UCSD-AML1 (cell line): ENCODE data around the gene UCK1.

Experiments used
- DNase-seq: peaks from one replicate; lab custom pipeline; 2025; ENCODE audit not compliant: unreplicated experiment; lab: John Stamatoyannopoulos, UW

Gene UCK1

DNA sequence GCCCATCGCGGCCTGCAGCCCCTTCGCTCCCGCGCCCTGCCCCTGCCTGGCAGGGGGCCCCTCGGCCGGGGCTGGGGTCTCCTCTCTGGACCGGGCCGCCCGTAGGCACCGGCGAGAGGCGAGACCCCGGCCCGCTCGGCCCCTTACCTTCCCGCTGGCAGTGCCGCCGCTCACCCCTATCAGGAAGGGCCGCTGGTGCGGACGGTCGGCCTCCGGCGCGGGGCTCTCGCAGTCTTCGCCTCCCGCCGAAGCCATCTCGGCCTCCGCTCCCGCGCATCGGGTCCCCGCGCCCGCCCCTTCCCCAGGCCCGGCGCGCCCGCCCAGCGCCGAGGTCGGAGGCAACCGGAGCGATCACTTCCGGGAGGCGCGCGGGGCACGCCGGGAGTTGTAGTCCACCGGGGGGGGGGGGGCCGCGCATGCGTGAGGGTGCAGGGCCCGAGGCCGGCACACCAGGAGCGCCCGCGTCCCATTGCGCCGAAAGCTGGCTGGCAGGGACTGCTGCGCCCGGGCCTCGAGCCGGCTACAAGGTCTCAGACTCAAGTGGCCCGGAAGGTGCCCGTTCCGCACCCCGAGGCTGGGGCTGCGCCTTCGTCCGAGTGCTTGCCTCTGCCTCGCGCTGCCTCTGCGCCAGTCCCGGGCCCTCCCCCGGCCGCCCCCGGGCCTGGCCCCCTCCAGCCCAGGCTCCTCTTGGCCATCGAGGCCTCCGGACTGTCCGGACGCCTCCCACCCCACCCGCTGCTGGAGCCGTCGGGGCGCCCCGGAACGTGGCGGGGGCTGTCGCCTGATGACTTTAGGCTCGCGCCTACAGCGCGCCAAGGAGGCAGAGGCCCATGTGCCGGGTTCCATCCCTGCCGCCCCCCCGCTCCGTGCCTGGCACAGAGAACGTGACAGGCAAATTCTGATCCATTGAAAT is at the start of gene UCK1:
UCK1 (minus strand) TSS at position 344 of the 913 bp plus-strand sequence; CDS start at position 255, 89 bp downstream.
- DNase-seq = peak; percentile 87

GRCh38 chr9:131580358-131580757 is 49.3 kb upstream of the UCK1 start:
- no peak for DNase-seq

DNA sequence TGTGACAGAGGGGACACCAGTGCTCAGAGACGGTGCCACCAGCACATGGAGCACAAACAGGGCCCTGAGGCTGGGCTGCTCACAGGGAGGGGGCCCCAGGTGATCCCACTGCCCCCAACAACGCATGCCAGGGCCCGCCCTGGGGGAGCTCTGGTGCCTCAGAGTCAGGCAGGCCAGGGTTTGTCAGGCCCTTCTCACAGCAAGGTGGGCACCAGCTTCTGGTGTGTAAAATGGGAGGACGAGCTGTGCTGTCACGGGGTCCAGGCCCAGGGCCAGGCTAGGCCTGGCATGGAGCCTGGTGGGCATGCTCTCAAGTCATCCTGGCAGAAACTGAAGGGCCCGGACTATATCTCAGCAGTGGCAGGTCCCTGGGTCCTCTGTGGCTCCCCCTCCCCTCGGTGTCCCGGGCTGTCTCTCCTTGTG is 48.7 kb upstream of the UCK1 start:
- DNase-seq = no peak

GRCh38 chr9:131578731-131579504 is 47.9 kb upstream of the UCK1 start:
- peak; percentile 73 for DNase-seq

- DNase-seq = no peak
Observed at GRCh38 chr9:131578021-131578420, 47.0 kb upstream of the UCK1 start.

DNA sequence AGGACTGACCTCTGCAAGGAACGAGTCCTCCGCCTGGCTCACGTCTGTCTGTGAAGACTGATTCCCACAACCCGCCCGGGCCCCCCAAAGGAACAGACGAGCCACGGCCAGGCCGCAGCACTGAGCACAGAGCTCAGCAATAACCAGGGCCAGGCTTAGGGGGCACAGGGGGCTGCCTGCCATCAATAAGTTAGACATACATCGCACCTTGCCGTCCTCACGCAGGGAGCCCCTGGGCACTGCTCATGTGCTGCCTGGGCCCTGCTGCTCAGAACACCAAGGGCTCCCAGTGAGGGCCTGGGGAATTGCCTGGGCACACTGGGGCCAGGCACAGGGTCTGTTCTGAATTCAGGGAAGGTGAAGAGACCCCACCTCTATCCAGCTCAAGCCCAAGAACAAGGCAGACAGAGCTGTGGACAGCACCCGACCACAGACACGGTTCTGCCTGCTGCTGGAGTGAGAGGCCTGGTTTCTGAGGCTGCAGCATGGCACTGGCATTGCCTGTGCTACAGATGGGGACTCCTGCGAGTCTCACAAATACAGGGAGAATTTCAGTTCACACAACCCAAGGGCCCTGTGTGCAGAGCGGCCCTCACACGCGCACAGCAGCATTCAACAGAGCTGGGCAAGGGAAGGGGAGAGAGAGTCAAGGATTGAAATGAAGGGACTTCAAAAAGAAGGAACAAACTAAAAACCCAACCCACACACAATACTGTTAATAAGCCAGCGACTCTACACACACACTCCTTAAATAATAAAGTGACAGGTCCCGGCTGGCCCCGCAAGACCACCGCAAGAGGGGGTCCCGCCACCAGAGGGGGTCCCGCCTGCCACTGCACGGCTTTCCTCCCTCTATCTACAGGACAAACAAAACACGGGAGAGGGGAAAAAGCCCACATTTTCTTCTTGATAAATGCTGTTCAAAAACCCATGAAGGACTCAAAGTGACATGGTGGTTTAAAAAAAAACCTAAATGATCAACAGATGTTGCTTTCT is 46.2 kb upstream of the UCK1 start:
- DNase-seq = no peak

DNA sequence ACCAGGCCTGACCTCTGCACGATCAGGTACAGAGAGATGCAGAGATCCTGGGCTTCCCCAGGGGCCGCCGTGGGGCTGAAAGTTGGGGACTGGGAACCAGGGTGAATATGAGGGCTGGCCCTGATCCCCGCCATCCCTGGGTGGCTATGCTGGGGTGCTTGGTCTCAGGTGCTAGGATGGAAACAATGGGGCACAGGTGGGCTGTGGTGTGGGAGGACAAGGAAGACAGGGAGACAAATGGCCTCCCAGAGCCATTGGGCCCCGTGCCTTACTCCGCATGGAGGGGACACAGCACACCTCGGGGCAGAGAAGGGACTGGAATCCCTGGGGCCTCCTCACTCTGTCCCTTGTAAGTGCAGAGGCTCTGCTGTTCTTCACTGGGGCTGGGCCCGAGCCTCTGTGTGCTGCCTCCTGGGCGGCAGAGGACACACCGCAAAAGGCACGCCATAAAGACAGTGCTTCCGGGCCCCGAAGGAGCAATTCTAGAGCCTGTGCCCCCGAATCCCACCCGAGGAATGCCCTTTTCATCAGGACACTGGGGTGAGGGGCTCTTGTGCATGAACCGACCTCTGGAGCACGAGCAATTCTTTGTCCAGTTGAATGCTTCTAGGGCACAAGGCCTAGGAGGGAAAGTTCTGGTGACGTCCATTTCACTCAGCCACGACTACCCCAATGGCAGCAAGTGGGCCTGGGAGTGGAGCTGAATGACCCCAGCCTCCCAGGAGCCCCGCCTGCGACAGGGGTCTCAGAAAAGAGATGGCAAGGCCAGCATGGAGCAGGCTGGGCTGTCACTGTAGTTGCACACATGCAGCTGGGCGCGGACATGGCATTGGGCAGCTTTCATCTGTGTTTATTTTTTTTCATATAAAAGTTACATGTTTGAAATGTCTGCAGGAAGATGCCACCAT is 45.1 kb upstream of the UCK1 start:
- DNase-seq = no peak

GRCh38 chr9:131574730-131575640 is 43.9 kb upstream of the UCK1 start:
- DNase-seq = no peak

DNA sequence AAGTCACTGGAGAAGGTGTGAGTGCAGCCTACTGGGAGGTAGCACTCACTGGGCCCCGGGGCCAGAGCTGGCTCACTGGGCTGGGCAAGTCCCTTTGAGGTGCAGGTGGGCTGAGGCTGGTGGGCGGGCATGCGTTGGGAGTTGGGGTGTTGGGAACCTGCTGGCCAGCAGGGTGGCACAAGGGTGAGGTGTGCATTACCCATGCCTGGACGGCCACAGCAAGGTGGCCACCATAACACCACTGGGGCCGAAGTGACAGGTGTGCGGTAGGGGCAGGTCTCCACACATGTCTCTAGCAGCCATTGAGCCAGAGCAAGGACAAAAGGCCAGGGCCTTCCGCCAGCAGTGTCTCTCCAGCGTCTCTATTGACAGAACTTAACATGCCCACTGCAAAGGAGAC is 36.8 kb upstream of the UCK1 start:
- no peak for DNase-seq

DNA sequence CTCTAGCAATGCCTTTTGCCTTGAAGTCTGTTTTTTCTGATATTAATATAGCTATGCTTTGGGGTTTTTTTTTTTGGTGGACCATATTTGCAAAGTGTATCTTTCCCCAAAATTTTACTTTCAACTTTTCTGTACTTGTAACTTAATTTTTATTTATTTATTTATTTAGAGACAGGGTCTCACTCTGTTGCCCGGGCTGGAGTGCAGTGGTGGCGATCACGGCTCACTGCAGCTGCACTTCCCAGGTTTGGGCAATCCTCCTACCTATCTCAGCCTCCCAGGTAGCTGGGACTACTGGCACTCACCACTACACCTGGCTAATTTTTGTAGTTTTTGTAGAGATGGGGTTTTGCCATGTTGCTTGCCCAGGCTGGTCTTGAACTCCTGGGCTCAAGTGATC is 35.1 kb upstream of the UCK1 start:
- DNase-seq = no peak

- no peak for DNase-seq
Observed at GRCh38 chr9:131565369-131565768, 34.3 kb upstream of the UCK1 start.

GRCh38 chr9:131562032-131562959 is 31.2 kb upstream of the UCK1 start:
- DNase-seq = no peak

GRCh38 chr9:131559421-131560000 is 28.4 kb upstream of the UCK1 start:
- DNase-seq = no peak

DNA sequence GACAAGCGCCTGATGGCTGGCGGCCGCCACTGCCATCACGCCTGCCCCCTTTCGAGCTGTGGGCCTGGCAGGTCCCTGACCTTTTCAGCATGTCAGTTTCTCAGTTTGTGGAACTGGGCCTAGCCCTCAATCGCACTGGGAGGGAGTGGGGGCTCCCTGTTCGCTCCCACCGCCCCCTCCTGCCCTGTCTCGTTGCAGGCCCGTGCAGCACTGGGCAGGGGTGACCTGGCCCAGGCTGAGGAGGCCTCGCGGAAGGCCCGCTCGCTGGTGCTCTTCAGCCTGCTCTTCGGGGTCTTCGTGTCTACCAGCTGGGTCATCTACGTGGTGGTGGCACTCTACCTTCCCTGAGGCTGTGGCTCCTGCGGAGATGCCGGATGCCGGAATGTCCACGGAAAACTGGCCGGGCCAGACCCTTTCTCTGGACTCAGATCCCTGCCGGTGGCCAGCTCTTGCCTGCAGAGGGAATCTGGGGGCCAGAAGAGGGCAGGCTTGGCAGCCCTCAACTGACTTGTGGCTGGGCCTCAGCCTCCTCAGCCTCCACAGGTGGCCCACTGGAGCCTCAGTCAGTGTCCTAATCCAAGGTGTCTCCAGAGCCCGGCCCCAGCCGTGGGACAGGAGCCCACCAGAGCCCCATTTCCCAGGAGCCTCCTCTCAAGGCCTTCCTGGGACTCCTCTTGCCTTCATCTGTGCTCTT is 26.9 kb upstream of the UCK1 start:
- no peak for DNase-seq

DNA sequence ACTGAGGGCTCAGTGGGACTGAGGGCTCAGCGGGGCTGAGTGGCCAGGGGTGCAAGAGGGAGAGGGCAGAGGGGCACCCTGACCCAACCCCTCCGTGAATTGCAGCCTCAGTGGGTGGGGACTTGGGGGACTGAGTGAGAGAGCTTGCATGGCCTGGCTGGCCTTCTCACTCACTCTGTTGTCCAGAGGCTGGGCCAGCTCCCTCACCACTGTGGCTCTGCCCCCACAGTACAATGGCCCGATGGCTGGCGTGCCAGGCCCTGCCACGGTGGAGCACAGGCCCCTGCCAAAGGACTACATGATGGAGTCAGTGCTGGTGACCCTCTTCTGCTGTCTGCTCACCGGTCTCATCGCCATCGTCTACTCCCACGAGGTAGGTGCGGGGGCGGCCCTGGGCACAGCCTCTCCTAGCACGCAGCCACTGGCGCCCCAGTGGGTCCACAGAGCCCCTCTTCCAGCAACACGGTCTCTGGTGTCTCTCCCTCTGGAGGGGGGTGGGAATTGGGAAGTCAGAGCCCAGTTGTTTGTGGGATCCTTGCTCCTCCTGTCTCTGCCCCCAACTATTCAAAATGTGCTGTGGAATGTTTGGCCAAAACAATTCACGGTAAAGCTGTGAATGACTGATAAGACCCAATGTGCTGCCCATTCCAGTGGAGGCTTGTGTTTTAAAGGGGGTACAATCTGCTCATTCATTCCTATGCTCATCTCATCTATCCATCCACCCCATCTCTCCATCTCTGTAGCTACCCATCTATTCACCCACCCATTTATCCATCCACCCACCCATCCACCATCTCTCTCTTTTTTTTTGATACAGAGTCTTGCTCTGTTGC is 25.0 kb upstream of the UCK1 start:
- no peak for DNase-seq

DNA sequence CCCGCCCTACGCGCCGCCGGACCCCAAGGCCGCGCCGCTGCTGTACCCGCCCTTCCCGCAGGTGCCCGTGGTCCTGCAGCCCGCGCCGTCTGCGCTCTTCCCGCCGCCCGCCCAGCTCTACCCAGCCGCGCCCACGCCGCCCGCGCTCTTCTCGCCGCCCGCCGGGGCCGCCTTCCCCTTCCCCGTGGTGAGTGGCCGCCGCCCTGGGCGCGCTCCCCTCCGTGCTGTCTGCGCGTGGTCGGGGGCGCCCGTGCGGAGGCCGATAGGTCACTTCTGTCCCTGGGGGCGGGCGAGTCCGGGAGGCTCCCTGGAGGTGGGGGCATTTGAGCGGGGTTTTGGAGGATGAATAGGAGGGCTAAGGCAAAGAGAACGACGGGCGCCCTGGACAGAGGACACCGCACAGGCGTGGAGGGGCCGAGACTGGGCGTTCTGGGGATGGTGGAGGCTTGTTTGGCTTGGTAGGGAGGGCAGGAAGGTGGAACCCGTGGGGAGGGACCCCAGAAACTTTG is 23.8 kb upstream of the UCK1 start:
- no peak for DNase-seq
